ENCODE data around the gene STK25.

The STK25 gene

GRCh38 chr2:241508240-241509154 is at the start of gene STK25:
TSS of gene STK25 (minus strand) at chr2:241508584. CDS start at chr2:241508035, 549 bp downstream.
- peak; percentile 94 for DNase-seq

- DNase-seq: no peak
Observed at GRCh38 chr2:241556746-241557145, 48.4 kb upstream of the STK25 start.

- DNase-seq: no peak
Observed at GRCh38 chr2:241555711-241556110, 47.3 kb upstream of the STK25 start.

DNA sequence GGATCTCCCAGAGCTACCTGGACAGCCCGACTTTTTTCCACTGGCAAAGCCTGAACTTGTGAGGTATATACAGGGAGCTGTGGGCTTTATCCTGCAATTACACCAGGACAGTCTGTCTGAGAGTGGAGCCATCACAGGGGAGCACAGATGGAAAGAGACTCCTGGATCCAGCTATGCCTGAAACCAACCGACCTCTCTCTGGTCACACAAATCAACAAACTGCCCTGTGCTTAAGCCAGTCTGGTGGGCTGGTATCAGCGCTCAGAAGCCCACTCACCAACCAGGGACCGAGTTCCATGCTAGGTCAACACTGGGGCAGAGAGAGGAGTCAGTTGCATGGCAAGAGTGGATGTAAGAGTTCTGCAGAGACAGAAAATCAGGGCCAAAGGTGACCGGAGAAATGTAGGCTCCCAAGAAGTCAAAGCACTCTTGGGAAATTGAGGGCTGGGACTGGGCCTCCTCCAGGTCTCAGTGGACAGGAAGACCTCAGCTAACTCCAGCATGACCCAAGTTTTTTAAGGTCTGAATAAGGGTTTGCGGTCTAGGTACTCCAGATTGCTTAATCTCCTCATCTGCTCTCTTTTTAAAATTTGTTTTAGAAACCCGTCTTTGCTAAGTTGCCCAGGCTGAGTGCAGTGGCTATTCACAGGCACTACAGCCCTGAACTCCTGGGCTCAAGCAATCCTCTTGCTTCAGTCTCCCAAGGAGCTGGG is 46.4 kb upstream of the STK25 start:
- no peak for DNase-seq

DNA sequence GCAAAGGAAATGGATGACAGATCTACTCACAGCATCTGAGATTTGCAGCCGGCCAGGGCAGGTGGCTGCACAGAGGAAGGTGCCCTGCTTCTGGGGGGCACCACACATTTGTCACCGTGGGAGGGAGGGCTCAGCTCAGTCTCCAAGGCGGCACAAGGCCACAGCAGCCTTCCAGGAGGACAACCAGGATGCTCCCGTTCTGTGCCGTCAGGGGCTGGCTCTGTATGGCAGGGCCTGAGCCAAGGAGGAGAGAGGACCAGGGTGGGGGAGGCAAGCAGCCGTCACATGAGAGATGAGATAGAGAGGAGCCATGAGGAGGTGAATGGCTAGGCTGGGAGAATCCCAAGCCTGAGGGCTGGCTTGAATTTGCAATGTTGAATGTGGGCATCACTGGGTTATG is 45.6 kb upstream of the STK25 start:
- no peak for DNase-seq

- no peak for DNase-seq
Observed at GRCh38 chr2:241553512-241553830, 45.1 kb upstream of the STK25 start.

DNA sequence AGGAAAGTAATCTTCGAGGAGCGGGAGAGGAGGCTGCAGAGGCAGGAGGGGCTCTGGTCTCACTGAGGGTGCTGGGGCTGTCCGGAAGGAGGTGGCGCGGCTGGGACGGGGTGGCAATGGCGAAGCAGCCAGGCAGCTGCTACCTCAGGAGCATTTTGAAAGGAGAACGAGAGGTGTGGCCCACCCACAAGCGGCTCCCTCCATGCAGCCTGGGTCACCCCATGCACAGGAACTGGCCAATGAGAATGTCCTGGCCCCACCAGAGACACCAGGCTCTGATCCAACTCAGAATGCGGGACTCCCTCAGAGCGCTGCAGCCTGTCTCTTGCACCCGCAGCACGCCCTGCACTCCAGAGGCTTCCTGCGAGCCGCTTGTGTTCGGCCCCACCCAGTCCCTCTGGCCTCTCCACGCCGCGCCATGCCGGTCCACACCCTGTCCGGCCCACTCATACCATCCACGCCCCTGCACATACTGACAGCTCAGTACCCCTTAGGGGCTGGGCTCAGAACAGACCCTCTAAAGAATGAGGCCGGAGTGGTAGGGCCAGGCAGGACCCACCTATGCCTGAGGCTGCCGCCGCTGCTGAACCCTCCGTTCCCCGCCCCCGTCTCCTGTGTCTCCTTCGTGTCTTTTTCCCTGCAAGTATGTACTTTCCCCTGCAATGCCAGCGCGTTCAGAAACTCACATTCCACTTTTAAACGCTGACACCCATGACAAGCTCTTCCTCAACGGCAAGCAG is 43.8 kb upstream of the STK25 start:
- DNase-seq: no peak

GRCh38 chr2:241551599-241551997 is 43.2 kb upstream of the STK25 start:
- DNase-seq: no peak

DNA sequence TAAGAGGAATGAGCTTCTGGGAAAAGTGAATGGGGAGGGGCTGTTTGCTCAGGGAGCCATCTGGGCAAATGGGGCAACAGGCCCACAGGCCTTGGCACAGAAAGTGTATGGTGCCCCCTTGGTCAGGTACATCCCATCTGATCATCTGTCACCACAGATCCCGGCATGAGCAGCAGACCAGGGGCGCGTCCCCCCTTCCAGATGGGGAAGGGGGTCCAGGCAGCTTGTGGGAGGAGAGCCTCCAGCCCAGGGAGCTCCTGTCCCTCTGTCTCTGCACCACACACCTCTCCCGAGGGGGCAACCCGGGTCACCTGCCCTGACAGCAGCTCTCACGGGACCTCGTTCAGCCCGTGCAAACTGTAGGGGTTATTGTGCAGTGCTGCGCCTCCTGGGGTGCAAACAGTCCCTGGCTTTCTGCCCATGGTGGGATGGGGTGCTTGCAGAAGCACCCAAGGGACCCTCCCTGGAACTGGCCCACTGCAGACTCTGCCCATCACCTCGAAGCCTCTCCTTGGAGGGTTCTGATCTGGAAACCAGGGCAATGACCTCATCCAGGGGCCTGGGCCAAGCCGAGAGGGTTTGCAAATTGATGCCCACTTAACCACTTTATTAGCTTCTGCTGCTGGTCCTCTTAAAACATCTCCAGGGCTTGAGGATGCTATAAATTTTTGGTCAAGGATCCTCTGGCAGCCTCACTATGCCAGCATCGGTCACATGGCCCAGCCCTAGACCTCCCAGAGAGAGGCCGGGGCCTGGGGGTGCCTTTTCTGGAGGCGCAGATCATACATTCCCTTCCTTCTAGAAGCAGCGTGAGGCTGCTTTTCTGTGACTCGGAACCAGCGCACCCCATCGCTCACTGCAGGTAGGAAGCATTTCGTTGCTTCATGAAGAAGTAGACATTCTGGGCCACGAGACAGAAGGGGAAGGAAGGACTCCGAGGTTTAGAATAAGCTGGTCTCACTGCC is 42.5 kb upstream of the STK25 start:
- DNase-seq: no peak

GRCh38 chr2:241548451-241548835 is 40.1 kb upstream of the STK25 start:
- no peak for DNase-seq

GRCh38 chr2:241547781-241548450 is 39.5 kb upstream of the STK25 start:
- DNase-seq: no peak

DNA sequence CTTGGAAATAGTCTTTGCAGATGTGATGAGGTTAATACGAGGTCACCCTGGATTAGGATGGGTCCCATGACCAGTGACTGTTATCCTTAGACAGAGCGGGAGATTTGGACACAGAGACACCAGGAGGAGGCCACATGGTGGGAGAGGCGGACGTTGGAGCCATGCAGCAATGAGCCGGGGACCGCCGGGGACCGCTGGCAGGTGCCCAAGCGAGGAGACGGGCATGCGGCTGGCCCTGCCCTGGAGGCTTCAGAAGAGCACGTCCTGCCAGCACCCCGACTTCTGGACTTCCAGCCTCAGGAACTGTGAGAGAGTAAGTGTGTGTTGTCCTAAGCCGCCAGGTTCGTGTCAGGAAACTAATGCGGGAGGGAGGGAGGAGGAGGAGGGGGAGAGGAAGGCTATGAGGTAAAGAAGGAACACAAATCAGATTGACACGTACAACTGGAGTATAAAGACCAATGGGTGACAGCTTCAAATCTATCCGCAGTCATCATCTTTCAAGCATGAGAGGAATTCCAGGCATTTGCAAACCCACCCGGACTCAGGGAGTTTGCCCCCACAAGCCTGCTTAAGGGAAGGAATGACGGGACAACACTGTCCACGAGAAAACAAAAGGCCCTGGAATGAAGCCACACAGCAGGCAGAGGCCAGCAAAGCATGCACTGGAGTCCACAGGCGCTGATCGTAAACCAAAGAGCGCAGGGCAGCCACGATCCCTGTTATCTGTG is 38.6 kb upstream of the STK25 start:
- no peak for DNase-seq

DNA sequence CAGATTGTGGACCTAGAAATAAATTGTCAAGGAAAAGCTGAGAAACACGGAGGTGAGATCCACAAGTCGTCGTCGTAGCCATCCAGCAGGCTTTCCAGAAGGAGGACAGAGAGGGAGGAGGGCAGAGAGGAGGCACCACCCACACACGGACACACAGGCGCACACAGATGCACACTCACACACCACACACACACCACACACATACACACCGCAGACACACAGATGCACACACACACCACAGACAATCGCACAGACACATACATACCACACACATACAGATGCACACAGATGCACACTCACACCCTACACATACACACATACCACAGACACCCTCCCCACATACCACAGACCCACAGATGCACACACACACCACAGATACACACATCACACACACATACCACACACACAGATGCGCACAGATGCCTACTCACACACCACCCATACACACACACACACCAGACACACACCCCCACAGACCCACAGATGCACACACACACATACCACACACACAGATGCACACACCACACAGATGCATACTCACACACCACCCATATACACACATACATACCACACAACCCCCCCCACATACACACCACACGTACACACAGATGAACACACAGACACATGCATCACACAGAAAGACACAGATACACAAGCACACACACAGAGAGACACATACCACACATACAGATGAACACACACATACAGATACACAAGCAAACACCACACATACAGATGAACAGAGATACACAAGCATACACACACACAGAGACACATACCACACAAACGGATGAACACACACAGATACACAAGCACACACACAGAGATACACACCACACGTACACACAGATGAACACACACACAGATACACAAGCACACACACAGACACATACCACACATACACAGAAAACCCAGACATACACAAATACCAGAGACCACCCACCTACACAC is 37.4 kb upstream of the STK25 start:
- DNase-seq: no peak

- no peak for DNase-seq
Observed at GRCh38 chr2:241545106-241545505, 36.7 kb upstream of the STK25 start.

GRCh38 chr2:241542278-241542605 is 33.9 kb upstream of the STK25 start:
- DNase-seq: no peak

DNA sequence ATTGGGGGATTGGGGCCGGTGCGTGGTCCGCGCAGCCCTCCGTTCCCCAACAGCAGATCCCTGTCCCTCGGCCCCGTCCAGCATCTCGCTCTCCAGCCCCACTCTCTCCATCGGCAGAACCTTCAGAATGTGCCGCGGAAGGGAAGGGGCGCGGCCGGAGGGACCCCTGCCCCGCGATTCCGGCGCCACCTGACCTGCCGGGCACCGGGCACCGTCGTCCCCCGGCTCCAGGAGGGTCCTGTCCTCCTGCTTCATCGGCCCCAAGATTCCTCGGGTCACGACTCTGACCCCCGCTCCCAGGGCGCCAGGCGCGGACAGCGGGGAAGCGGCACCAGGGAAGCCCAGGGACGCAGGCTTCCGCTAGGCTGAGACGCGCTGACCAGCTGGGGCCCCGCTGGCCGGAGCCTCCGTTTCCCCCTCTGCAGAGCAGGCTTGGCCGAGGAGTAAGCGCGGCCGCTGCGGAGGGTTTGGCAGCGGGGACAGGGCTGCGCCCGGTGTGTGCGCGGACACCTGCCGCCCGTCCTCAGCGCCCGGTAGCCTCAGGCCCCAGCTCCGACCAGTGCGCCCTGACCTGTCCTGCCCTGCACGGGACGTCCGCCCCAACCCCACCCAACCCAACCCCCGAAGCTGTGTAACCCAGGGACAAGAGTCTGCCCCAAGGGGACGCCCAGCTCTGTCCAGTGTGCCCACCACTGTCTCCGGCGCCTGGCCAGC is 33.3 kb upstream of the STK25 start:
- no peak for DNase-seq

DNA sequence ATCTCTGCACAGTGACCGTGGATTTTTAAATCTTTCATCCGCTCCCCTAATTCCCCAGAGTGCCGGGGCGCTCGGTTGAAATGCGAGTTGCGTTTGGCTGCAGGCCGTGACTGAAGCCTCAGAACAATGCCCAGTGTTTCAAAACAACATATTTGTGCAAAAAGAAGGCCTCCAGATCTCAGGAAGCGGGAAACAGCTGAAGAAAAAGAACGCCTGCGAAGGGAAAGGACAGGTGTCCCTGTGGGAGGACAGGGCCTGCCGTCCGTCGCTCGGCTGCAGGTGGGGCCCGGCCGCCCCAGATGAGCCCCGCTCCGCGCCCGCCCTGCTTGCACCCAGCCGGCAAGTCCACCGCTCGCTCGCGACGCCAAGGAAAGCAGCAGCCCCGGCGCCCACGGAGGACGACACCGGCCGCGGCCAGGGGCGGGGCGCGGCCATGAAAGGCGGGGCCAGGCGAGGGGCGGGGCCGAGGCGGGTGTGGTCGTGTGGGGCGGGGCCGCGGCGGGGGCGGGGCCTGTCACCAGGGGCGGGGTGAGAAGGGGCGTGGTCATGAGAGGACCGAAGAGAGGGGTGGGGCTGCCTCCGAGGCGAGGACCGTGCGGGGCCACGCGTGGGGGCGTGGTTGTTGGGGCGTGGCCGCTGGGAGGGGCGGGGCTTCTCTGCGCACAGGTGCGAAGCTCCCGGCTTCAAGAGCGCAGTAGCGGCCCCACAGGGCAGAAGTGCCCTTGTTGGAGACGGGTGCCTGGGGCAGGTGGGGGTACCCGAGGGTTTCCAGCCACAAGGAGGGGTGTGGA is 32.6 kb upstream of the STK25 start:
- no peak for DNase-seq

- no peak for DNase-seq
Observed at GRCh38 chr2:241540401-241540770, 32.0 kb upstream of the STK25 start.
